ENCODE measurements around the gene PPP1R13B.
A peak's percentile ranks its signal among the peaks of the same experiment; 100 is the strongest.
"Not testable (repeated sequence)": the region's sequence is repeated elsewhere in the genome, so short reads cannot be mapped to it uniquely, and the experiment has no call there.

PPP1R13B gene

GRCh38 chr14:103858063-103858781 lies 10.8 kb upstream of the PPP1R13B start:
- no peak for DNase-seq

GRCh38 chr14:103857256-103857655 lies 9.9 kb upstream of the PPP1R13B start:
- no peak for DNase-seq

GRCh38 chr14:103856607-103857006 lies 9.2 kb upstream of the PPP1R13B start:
- DNase-seq: no peak

- DNase-seq: no peak
Observed at GRCh38 chr14:103856105-103856504, 8.7 kb upstream of the PPP1R13B start.

- DNase-seq: no peak
Observed at GRCh38 chr14:103855734-103856095, 8.3 kb upstream of the PPP1R13B start.

GRCh38 chr14:103854822-103855733 lies 7.7 kb upstream of the PPP1R13B start:
- no peak for DNase-seq

- no peak for DNase-seq
Observed at GRCh38 chr14:103854017-103854808, 6.8 kb upstream of the PPP1R13B start.

GRCh38 chr14:103849151-103849886 lies 1.9 kb upstream of the PPP1R13B start:
- DNase-seq: no peak

- peak in 2 of 6 experiments; percentile 43 to 51 for DNase-seq
Observed at GRCh38 chr14:103848175-103849077, 1.1 kb upstream of the PPP1R13B start.

GRCh38 chr14:103846543-103847450 lies 578 bp downstream of the PPP1R13B start:
- peak in 3 of 6 experiments; percentile 27 to 43 (median 35) for DNase-seq

- DNase-seq: no peak
Observed at GRCh38 chr14:103846097-103846496, 1.3 kb downstream of the PPP1R13B start.

GRCh38 chr14:103845327-103845726 lies 2.0 kb downstream of the PPP1R13B start:
- no peak for DNase-seq

GRCh38 chr14:103841265-103841664 lies 6.1 kb downstream of the PPP1R13B start:
- not testable (repeated sequence) for DNase-seq

GRCh38 chr14:103840014-103840413 lies 7.4 kb downstream of the PPP1R13B start:
- no peak for DNase-seq

- no peak for DNase-seq
Observed at GRCh38 chr14:103839579-103839978, 7.8 kb downstream of the PPP1R13B start.

GRCh38 chr14:103838117-103838516 lies 9.3 kb downstream of the PPP1R13B start:
- no peak for DNase-seq

- DNase-seq: no peak
Observed at GRCh38 chr14:103836976-103837725, 10.2 kb downstream of the PPP1R13B start.

- DNase-seq: no peak
Observed at GRCh38 chr14:103834956-103835355, 12.4 kb downstream of the PPP1R13B start.

GRCh38 chr14:103833711-103834110 lies 13.7 kb downstream of the PPP1R13B start:
- no peak for DNase-seq

All from stimulated activated naive CD4-positive, alpha-beta T cell (primary cell).